ENCODE measurements around the gene ACSM6.
"Not testable (repeated sequence)": the region's sequence is repeated elsewhere in the genome, so short reads cannot be mapped to it uniquely, and the experiment has no call there.

Gene ACSM6, protein sequence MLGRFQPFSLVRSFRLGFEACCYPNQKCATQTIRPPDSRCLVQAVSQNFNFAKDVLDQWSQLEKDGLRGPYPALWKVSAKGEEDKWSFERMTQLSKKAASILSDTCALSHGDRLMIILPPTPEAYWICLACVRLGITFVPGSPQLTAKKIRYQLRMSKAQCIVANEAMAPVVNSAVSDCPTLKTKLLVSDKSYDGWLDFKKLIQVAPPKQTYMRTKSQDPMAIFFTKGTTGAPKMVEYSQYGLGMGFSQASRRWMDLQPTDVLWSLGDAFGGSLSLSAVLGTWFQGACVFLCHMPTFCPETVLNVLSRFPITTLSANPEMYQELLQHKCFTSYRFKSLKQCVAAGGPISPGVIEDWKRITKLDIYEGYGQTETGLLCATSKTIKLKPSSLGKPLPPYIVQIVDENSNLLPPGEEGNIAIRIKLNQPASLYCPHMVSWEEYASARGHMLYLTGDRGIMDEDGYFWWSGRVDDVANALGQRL

GRCh38 chr10:95193944-95194343 is at the start of gene ACSM6:
Gene ACSM6 (plus strand): TSS chr10:95194238. CDS start chr10:95194486, 248 bp downstream.
- no peak for DNase-seq (ENCODE audit: low read depth in 4 of 4, low spot score in 1 of 4)

GRCh38 chr10:95168694-95169093 is 25.3 kb upstream of the ACSM6 start:
- no peak for DNase-seq (ENCODE audit: low read depth in 4 of 4, low spot score in 1 of 4)

GRCh38 chr10:95169522-95169921 is 24.5 kb upstream of the ACSM6 start:
- DNase-seq (ENCODE audit: low read depth in 4 of 4, low spot score in 1 of 4), result no peak

DNA sequence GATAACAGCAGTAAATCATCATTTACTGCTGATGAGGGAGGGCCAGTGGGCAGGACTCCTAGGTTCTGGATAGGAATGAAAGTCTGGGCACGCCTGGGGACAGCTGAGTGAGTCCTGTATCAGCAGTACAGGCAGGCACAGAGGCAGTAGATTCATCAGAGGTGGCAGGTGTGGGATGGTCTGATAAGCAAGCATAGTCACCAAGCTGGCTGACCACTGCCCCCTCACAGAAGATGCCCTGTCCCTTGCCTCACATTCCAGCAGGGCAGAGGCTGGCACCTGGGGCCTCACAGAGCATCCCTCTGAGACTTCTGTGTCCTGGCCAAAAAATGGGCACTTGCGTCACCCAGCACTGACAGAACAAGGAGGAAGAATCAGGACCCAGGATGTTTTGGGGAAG is 23.2 kb upstream of the ACSM6 start:
- DNase-seq (ENCODE audit: low read depth in 4 of 4, low spot score in 1 of 4), result no peak

DNA sequence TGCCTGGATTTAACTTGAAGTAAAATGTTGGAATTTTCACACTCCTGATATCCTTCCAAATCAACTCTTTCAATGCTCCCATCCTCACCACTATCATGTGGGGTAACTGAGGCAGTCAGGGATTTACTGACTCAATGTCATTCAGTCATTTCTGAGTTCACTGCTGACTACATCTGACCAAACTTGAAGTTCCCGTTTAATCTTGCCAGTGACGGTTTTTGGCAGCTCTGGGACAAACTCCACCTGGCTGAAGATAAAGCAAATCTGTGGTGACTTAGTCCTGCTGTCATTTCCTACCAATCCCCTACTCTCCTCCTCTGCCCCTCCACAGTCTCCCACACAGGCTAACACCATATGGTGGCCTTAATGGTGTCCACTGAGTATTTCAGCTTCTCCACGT is 22.7 kb upstream of the ACSM6 start:
- DNase-seq (ENCODE audit: low read depth in 4 of 4, low spot score in 1 of 4), result no peak

- no peak for DNase-seq (ENCODE audit: low read depth in 4 of 4, low spot score in 1 of 4)
Observed at GRCh38 chr10:95172851-95173250, 21.2 kb upstream of the ACSM6 start.

- no peak for DNase-seq (ENCODE audit: low read depth in 4 of 4, low spot score in 1 of 4)
Observed at GRCh38 chr10:95176101-95176500, 17.9 kb upstream of the ACSM6 start.

DNA sequence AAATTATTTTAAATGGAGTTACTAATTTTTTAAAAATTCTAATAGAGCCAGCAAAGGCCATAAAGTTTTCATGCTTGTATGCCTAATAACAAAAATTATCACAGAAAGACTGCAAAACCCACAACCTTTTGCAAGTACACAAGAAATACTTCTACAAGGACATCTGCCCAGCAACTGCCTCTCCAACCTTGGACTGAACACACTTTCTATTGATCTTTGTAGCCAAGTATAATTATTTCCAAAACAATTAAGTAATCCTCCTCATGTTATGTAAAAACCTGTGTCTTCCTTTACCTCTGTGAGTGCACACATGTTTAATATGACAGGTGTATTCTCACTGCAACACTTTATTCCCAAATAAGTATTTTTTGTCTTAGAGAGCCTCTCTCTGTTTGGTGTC is 16.6 kb upstream of the ACSM6 start:
- DNase-seq (ENCODE audit: low read depth in 4 of 4, low spot score in 1 of 4), result no peak

GRCh38 chr10:95178266-95178665 is 15.8 kb upstream of the ACSM6 start:
- no peak for DNase-seq (ENCODE audit: low read depth in 4 of 4, low spot score in 1 of 4)

DNA sequence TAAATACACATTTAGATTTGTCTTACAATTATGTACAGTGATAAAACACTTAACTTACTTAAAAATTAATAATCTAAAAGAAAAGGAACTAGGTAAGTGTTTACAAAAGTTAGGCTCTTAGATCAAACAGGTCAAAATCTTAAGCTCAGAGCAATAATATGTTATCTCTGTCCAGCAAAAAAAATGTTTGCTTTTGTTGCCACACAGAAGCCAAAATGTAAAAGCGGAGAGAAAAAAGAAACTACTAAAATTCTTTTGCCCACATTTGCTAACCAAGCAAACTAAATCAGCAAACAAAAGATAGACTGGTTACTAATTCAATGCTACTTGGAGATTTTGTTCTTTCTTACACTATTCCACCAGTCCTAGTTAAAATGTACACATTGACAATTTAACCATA is 15.2 kb upstream of the ACSM6 start:
- DNase-seq (ENCODE audit: low read depth in 4 of 4, low spot score in 1 of 4), result no peak

DNA sequence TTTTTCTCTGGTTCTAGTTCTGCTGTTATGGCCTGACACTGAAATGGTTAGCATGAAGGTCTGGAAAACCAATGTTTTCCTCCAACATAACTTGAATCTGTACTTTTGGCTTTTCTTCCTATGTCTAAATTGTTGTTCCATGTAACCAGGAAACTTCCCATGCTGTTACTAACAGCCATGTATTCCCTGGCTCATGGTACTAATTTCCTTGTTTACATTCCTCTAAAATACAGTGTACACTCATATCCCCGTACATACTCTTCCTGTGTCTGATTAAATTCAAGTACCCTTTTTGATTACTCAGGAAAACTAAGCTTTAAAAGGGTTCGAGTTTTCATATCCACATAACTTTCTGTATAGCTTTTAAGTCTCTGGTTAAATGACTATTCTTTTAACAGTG is 12.3 kb upstream of the ACSM6 start:
- no peak for DNase-seq (ENCODE audit: low read depth in 4 of 4, low spot score in 1 of 4)

DNA sequence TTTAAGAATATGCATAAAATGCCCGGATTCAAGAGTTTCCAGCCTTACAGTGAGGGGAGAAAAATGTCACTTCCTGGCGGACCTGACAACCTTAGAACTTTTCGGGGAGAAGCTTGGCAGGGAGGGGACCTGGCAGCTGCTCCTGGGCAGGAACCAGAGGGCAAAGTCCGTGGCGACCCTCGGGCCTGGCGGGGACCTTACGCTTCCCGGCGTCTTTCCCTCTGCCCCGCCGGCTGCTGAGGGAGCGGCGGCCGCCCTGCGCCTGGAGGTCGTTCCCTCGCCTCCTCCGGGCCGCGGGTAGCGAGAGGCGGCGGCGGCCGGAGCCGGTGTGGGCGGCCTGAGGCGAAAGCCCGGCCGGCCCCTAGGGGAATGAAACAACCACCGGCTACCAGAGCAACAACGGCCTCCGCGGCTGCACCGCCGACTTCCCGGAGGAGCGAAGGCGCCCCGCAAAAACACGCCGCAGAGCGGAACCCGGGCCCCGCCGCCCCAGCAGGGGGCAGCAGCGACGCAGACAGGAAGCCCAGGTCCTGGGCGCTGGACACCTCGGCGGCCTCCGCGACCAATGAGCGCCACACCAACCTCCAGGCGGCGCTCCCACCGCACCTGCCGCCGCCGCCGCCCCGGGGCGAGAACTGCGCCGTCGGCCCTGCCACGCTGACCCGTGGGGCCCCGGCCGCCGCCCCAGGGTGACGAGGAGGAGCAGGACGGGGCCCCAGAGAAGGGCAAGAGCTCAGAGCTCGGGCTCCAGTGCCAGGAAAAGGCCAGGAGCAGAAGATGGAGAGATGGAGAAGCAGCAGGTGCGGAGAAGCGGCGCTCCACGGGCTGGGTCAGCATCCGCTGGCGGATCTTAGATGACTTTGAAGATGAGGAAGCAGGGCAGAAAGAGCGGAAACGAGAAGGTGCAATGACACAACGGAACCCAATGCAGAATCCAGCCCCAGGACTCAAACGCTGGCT is 10.5 kb upstream of the ACSM6 start:
- DNase-seq (ENCODE audit: low read depth in 4 of 4, low spot score in 1 of 4), result peak; percentile 15 to 71 (median 52)

DNA sequence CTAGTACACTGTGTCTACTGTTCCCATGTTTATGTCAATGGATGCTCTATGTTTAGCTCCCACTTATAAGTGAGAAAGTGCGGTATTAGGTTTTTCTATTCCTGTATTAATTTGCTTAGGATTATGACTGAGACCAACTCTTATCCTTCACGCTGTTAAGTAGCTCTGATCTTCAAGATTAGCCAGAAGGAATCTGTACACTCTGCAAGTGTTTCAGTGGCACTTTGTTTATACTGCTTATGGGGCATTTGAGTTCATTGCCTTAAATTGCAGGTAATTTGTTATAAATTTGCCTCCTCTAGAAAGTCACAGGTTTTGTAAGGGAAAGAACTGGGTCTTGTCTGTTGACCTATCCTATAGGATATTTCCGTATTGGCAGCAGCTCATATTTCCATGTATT is 6.4 kb upstream of the ACSM6 start:
- DNase-seq (ENCODE audit: low read depth in 4 of 4, low spot score in 1 of 4), result no peak

- DNase-seq (ENCODE audit: low read depth in 4 of 4, low spot score in 1 of 4), result no peak
Observed at GRCh38 chr10:95188593-95188992, 5.4 kb upstream of the ACSM6 start.

DNA sequence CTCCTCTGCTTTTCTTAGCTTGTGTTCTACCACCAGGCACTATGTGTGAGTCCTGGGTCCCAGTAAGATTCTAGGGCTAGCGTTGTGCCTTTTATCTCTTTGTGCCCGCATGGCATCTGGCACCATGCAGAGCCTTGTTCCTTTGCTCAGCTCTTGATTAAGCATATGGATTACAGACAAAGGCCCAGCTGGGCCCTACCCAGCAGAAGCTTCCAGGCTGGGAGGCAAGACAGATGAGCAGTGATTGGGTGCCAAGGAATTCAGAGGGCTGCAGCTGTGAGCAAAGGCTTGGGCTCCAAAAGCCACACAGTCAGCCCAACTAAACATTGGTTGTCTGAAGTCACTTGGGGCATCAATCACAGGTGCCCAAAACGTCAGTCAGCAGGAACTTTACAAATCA is 2.0 kb downstream of the ACSM6 start:
- DNase-seq (ENCODE audit: low read depth in 4 of 4, low spot score in 1 of 4), result no peak

GRCh38 chr10:95201736-95202135 is 7.7 kb downstream of the ACSM6 start:
- no peak for DNase-seq (ENCODE audit: low read depth in 4 of 4, low spot score in 1 of 4)

- not testable (repeated sequence) for DNase-seq (ENCODE audit: low read depth in 4 of 4, low spot score in 1 of 4)
Observed at GRCh38 chr10:95202865-95203264, 8.8 kb downstream of the ACSM6 start.

GRCh38 chr10:95208702-95209391 is 14.8 kb downstream of the ACSM6 start:
- DNase-seq (ENCODE audit: low read depth in 4 of 4, low spot score in 1 of 4), result no peak

DNA sequence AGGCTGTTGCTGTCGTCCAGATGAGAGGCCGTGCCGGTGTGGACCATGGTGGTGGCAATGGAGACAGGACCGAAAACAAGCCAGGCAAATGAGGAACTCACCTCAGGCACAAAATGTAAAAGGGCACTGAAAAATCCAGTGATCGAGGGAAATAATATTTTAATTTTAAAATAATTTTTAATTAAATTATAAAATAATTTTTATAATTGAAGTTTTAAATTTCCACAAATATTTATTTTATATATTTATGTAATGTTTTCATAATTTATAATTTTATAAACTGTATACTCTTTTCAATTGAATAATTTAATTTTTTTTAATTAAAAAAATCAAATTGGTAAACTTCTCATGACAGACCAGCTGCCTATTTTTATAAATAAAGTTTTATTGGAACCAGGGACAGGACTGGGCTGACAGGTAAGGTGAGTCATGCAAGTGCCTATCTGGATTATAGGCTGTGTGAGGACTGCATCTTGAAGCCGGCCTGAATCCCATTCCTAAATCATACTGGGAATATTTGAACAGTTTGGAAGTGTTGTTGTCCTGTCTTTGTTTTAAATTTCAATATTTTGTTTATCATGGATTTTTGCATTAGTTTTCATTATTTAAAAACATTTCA is 15.6 kb downstream of the ACSM6 start:
- DNase-seq (ENCODE audit: low read depth in 4 of 4, low spot score in 1 of 4), result no peak

DNA sequence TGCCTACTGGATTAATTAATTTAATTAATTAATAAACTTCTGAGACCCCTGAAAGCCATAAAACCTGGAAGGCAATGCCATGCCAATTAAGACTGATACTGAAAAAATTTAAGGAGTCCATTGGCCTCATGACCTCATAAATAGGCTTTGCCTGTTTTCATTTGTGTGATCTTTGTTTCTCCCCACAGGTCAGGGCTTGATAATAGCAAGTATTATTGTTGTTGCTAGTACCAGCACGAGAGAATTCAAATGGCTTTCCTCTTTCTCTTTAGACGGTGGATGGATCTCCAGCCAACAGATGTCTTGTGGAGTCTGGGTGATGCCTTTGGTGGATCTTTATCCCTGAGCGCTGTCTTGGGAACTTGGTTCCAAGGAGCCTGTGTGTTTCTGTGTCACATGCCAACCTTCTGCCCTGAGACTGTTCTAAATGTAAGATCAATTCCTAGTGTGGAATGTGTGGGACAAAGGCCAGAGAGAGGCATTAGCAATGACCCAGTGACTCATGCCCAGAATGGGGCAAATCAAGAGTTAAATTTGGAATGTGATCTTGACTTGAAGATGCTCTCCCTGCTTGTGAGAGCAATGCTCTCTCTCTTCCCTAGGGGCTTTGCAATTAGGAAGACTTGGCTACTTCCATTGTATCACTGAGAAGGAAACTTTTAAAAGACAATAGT is 17.7 kb downstream of the ACSM6 start:
- DNase-seq (ENCODE audit: low read depth in 4 of 4, low spot score in 1 of 4), result no peak
